HepG2 (cell line): Measurements from ENCODE around the gene SASS6. TPM values are rescaled to one million over a fixed set of nuclear protein-coding genes. Genes with fewer than 3 reads are reported as not detected.

Experiments used
- AKAP8 ChIP-seq: sonication (generic); formaldehyde crosslinking; IDR thresholded peaks from 2 replicates; pipeline ENCODE4 v1.5.1; 2020; ENCODE audit warnings: mild to moderate bottlenecking, missing genetic modification reagents
- KDM1A ChIP-seq: IDR thresholded peaks from 2 replicates; pipeline ENCODE4 v1.6.1; 2016; ENCODE audit warnings: missing compliant biosample characterization
- KDM6A ChIP-seq: IDR thresholded peaks from 2 replicates; pipeline ENCODE4 v1.6.1; 2016; ENCODE audit warnings: low read depth
- POLR2AphosphoS2 ChIP-seq: IDR thresholded peaks from 2 replicates; pipeline ENCODE4 v1.6.1; 2011; ENCODE audit warnings: low read depth, low read length, improper control_type of control experiment
- RFX5 ChIP-seq: IDR thresholded peaks from 2 replicates; pipeline ENCODE4 v1.6.1; 2011; ENCODE audit warnings: low read depth, low read length, improper control_type of control experiment
- SALL1 ChIP-seq: sonication (generic); formaldehyde crosslinking; IDR thresholded peaks from 2 replicates; pipeline ENCODE4 v1.8.0; 2022; ENCODE audit warnings: mild to moderate bottlenecking, missing genetic modification reagents
- ZC3H4 ChIP-seq: sonication (generic); formaldehyde crosslinking; IDR thresholded peaks from 2 replicates; pipeline ENCODE4 v1.4.0; 2020; ENCODE audit warnings: missing genetic modification reagents, borderline replicate concordance
- ZFP62 ChIP-seq: sonication (generic); formaldehyde crosslinking; IDR thresholded peaks from 2 replicates; pipeline ENCODE4 v1.4.0; 2020; ENCODE audit warnings: missing genetic modification reagents
- ZNF274 ChIP-seq: sonication (generic); formaldehyde crosslinking; IDR thresholded peaks from 2 replicates; pipeline ENCODE4 v1.5.1; 2020; ENCODE audit warnings: mild to moderate bottlenecking, missing genetic modification reagents
- ZNF563 ChIP-seq: sonication (generic); formaldehyde crosslinking; IDR thresholded peaks from 2 replicates; pipeline ENCODE4 v1.8.0; 2022; ENCODE audit warnings: mild to moderate bottlenecking, moderate library complexity, missing genetic modification reagents
- ZNF761 ChIP-seq: sonication (generic); formaldehyde crosslinking; conservative IDR thresholded peaks from 2 replicates; pipeline ENCODE4 v1.4.0; 2020; ENCODE audit warnings: mild to moderate bottlenecking, missing genetic modification reagents
- ZSCAN29 ChIP-seq: sonication (generic); formaldehyde crosslinking; conservative IDR thresholded peaks from 2 replicates; pipeline ENCODE4 v1.4.0; 2020; ENCODE audit warnings: mild to moderate bottlenecking, missing genetic modification reagents
- polyA plus RNA-seq, 8 experiments: library from polyadenylated mRNA; depleted of rRNA in 3 of 8; stranded (reverse) in 7 of 8; unstranded in 1 of 8; fragments of >200 nt; fragmentation: Illumina TruSeq in 4 of 8; extraction: Trizol in 4 of 8; gene quantifications; 2 replicates each; pipeline versions ENCODE4 v1.2.1 to v1.2.3, GENCODE V29; 2011 to 2016; ENCODE audit warnings: low read depth in 4 of 8, missing spikeins in 1 of 8, mixed read lengths in 1 of 8; ENCODE audit not compliant: insufficient read depth in 1 of 8
- total RNA-seq, 5 experiments: library from RNA; depleted of rRNA; stranded (reverse); fragments of >200 nt; fragmentation: Illumina TruSeq; extraction: Trizol; gene quantifications; 2 replicates each; pipeline ENCODE4 v1.2.3, GENCODE V29; 2016; ENCODE audit warnings: low read depth in 1 of 5
- TF ChIP-seq, protein P1 (sequence below): sonication (generic); formaldehyde crosslinking; IDR thresholded peaks from 2 replicates; pipeline ENCODE4 v1.8.0; 2022; ENCODE audit warnings: missing genetic modification reagents, mild to moderate bottlenecking, moderate library complexity, borderline replicate concordance
- TF ChIP-seq, protein P2 (sequence below), 2 experiments: sonication (generic) in 1 of 2; formaldehyde crosslinking in 1 of 2; IDR thresholded peaks; 2 replicates each; pipeline versions ENCODE4 v1.4.0 to v1.6.1; 2016 to 2020; ENCODE audit warnings: borderline replicate concordance in 1 of 2, low read depth in 1 of 2, mild to moderate bottlenecking in 1 of 2, missing genetic modification reagents in 1 of 2
- TF ChIP-seq, protein P3 (sequence below): sonication (generic); formaldehyde crosslinking; IDR thresholded peaks from 2 replicates; pipeline ENCODE4 v1.5.0; 2020; ENCODE audit warnings: mild to moderate bottlenecking, missing genetic modification reagents
- TF ChIP-seq, protein P4 (sequence below): IDR thresholded peaks from 2 replicates; pipeline ENCODE4 v1.6.1; 2016; ENCODE audit warnings: mild to moderate bottlenecking, missing biosample characterization, missing genetic modification reagents
- TF ChIP-seq, protein P5 (sequence below): sonication (generic); formaldehyde crosslinking; conservative IDR thresholded peaks from 2 replicates; pipeline ENCODE4 v1.8.0; 2022; ENCODE audit warnings: missing genetic modification reagents

The SASS6 gene
- total and polyA plus RNA-seq, 2 of the 13 experiments (the other 11 are each of a cell fraction or from before 2014, with no cell fraction given), result 2.3 to 10.7 TPM

DNA sequence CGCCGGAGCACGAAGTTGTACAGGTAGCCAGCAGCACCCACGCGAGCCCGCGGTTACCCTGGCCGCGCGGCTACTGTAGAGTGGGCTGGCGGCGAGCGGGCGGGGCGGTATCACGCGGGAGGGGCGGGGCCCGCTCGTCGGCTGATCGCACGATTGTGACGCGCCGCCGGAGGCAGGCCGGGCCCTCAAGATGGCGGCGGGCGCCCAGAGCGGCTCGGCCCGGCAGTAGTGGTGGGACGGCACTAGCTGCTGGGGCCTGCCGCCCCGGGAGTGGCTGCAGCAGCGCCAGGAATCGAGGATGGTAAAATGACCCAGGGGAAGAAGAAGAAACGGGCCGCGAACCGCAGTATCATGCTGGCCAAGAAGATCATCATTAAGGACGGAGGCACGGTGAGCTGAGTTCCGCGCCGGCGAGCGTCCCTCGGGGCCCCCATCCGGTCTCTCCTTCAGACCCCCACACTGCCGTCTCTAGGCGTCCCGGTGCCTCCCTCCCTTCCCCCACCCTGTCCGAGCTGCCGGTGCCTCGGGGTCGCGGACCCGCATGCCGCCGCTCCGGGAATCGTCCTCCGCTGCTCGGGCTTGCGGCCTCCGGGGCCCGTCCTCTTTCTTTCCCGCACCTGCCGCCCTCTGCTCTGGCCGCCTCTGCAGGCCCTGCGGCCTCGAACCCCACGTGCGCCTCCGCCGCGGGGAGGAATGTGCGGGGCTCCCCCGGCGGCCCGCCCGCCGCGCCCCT, 94.6 kb downstream of the SASS6 start (continued):
- TF ChIP-seq, protein P1, sequence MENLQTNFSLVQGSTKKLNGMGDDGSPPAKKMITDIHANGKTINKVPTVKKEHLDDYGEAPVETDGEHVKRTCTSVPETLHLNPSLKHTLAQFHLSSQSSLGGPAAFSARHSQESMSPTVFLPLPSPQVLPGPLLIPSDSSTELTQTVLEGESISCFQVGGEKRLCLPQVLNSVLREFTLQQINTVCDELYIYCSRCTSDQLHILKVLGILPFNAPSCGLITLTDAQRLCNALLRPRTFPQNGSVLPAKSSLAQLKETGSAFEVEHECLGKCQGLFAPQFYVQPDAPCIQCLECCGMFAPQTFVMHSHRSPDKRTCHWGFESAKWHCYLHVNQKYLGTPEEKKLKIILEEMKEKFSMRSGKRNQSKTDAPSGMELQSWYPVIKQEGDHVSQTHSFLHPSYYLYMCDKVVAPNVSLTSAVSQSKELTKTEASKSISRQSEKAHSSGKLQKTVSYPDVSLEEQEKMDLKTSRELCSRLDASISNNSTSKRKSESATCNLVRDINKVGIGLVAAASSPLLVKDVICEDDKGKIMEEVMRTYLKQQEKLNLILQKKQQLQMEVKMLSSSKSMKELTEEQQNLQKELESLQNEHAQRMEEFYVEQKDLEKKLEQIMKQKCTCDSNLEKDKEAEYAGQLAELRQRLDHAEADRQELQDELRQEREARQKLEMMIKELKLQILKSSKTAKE (CRISPR knock-in tag), result no peak
- TF ChIP-seq ZC3H4 (CRISPR knock-in tag) (no peak), KDM6A (CRISPR knock-in tag) (no peak), POLR2AphosphoS2 (no peak), ZNF563 (peak; percentile 71; the same call in 1 of the 2 replicates), ZFP62 (CRISPR knock-in tag) (no peak), SALL1 (CRISPR knock-in tag) (peak; percentile 83), AKAP8 (CRISPR knock-in tag) (peak; percentile 85), ZSCAN29 (CRISPR knock-in tag) (no peak), RFX5 (no peak), ZNF274 (CRISPR knock-in tag) (peak; percentile 77), ZNF761 (no peak), KDM1A (CRISPR knock-in tag) (no peak)
- TF ChIP-seq, protein P2, sequence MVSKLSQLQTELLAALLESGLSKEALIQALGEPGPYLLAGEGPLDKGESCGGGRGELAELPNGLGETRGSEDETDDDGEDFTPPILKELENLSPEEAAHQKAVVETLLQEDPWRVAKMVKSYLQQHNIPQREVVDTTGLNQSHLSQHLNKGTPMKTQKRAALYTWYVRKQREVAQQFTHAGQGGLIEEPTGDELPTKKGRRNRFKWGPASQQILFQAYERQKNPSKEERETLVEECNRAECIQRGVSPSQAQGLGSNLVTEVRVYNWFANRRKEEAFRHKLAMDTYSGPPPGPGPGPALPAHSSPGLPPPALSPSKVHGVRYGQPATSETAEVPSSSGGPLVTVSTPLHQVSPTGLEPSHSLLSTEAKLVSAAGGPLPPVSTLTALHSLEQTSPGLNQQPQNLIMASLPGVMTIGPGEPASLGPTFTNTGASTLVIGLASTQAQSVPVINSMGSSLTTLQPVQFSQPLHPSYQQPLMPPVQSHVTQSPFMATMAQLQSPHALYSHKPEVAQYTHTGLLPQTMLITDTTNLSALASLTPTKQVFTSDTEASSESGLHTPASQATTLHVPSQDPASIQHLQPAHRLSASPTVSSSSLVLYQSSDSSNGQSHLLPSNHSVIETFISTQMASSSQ (IDR thresholded peaks at IDR 0.05; ENCODE audit: low read depth), result no peak
- TF ChIP-seq, protein P2 (CRISPR knock-in tag; IDR thresholded peaks at IDR 0.05; ENCODE audit: borderline replicate concordance), result no peak
- TF ChIP-seq, protein P3, sequence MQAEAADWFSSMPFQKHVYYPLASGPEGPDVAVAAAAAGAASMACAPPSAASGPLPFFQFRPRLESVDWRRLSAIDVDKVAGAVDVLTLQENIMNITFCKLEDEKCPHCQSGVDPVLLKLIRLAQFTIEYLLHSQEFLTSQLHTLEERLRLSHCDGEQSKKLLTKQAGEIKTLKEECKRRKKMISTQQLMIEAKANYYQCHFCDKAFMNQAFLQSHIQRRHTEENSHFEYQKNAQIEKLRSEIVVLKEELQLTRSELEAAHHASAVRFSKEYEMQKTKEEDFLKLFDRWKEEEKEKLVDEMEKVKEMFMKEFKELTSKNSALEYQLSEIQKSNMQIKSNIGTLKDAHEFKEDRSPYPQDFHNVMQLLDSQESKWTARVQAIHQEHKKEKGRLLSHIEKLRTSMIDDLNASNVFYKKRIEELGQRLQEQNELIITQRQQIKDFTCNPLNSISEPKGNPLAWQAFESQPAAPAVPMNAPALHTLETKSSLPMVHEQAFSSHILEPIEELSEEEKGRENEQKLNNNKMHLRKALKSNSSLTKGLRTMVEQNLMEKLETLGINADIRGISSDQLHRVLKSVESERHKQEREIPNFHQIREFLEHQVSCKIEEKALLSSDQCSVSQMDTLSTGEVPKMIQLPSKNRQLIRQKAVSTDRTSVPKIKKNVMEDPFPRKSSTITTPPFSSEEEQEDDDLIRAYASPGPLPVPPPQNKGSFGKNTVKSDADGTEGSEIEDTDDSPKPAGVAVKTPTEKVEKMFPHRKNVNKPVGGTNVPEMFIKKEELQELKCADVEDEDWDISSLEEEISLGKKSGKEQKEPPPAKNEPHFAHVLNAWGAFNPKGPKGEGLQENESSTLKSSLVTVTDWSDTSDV (CRISPR knock-in tag), result no peak
- TF ChIP-seq, protein P4, sequence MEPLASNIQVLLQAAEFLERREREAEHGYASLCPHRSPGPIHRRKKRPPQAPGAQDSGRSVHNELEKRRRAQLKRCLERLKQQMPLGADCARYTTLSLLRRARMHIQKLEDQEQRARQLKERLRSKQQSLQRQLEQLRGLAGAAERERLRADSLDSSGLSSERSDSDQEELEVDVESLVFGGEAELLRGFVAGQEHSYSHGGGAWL (CRISPR knock-in tag), result peak; percentile 88
- TF ChIP-seq, protein P5, sequence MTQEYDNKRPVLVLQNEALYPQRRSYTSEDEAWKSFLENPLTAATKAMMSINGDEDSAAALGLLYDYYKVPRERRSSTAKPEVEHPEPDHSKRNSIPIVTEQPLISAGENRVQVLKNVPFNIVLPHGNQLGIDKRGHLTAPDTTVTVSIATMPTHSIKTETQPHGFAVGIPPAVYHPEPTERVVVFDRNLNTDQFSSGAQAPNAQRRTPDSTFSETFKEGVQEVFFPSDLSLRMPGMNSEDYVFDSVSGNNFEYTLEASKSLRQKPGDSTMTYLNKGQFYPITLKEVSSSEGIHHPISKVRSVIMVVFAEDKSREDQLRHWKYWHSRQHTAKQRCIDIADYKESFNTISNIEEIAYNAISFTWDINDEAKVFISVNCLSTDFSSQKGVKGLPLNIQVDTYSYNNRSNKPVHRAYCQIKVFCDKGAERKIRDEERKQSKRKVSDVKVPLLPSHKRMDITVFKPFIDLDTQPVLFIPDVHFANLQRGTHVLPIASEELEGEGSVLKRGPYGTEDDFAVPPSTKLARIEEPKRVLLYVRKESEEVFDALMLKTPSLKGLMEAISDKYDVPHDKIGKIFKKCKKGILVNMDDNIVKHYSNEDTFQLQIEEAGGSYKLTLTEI, result no peak
